ENCODE data around the gene CSTPP1. TPM values are rescaled to one million over a fixed set of nuclear protein-coding genes. Genes with fewer than 3 reads are reported as not detected.

CSTPP1 gene
- total and polyA plus RNA-seq, 2 of the 8 experiments (the other 6 are each of a cell fraction or from before 2014, with no cell fraction given), result 24.2 to 28.7 TPM

- no peak overlapping the region for H3K4ac ChIP-seq (replicated peaks; ENCODE audit: insufficient read length, low read depth, low read length)
- H3K4me2 ChIP-seq (ENCODE audit: insufficient read depth in 1 of 2, low read depth in 2 of 2, low read length in 2 of 2), result no peak overlapping the region
- no peak overlapping the region for H3K4me3 ChIP-seq (ENCODE audit: extremely low read depth in 1 of 4, insufficient read depth in 2 of 4, low read depth in 3 of 4, low read length in 4 of 4)
- H2AK5ac ChIP-seq (ENCODE audit: low read depth, low read length), result no peak overlapping the region
- no peak overlapping the region for H3K23ac ChIP-seq (ENCODE audit: insufficient read length)
- no peak overlapping the region for H3K27ac ChIP-seq (ENCODE audit: low read depth, low read length)
- no peak overlapping the region for H3K14ac ChIP-seq (ENCODE audit: insufficient read length)
- H3K79me2 ChIP-seq (ENCODE audit: control insufficient read depth in 1 of 2, insufficient read depth in 2 of 2, low read length in 2 of 2), result no peaks in the 10 kb centered on the region
- no peak overlapping the region for H3K9ac ChIP-seq (replicated peaks in 1 of 4; ENCODE audit: extremely low read depth in 1 of 4, low read depth in 3 of 4, low read length in 3 of 4)
- FAIRE-seq (no peak), DNase-seq (ENCODE audit: low read depth in 1 of 2, low spot score in 2 of 2) (no peak)
- no peaks in the 10 kb centered on the region for H3K4me1 ChIP-seq (replicated peaks in 1 of 4; ENCODE audit: control insufficient read depth in 3 of 4, insufficient read depth in 4 of 4, low read length in 3 of 4)
- no peak overlapping the region for H2BK15ac ChIP-seq (ENCODE audit: low read length)
- H4K91ac ChIP-seq (replicated peaks; ENCODE audit: insufficient read length, low read length), result no peak overlapping the region
- no peak overlapping the region for H2BK5ac ChIP-seq (ENCODE audit: low read depth, low read length)
- H2BK20ac ChIP-seq (ENCODE audit: low read length), result no peak overlapping the region
- H3K23me2 ChIP-seq (ENCODE audit: low read depth, low read length), result no peaks in the 10 kb centered on the region
- 95% methylated on average over 2 of the region's 2 CpGs; no CpG with 5 or more reads in 1 of the 2 experiments for WGBS, 2 experiments (ENCODE audit: extremely low coverage in 1 of 2, insufficient coverage in 1 of 2, insufficient read length in 1 of 2, insufficient replicate concordance in 2 of 2, low coverage in 1 of 2, low lambda C conversion rate in 2 of 2, missing lambda C conversion rate in 1 of 2)
- no peaks in the 10 kb centered on the region for H3K36me3 ChIP-seq (ENCODE audit: control insufficient read depth in 2 of 4, insufficient read depth in 4 of 4, low read length in 3 of 4)
- no peaks in the 10 kb centered on the region for H3K9me3 ChIP-seq (ENCODE audit: insufficient read depth in 2 of 2, low read depth in 1 of 2, low read length in 1 of 2)
- no peak overlapping the region for H3K56ac ChIP-seq (replicated peaks; ENCODE audit: insufficient read length, low read depth, low read length)
- no peak overlapping the region for H3K18ac ChIP-seq (ENCODE audit: extremely low read depth, low read length)
- no peaks in the 10 kb centered on the region for H3K79me1 ChIP-seq (ENCODE audit: low read depth, low read length)
- TF ChIP-seq RAD21 (IDR thresholded peaks at IDR 0.05 in 1 of 2, conservative IDR thresholded peaks at IDR 0.05 in 1 of 2; ENCODE audit: low read depth in 2 of 2, low read length in 2 of 2) (peak in 1 of 2 experiments; percentile 15; a peak in 1 of 4 replicates), CEBPB (IDR thresholded peaks at IDR 0.05; ENCODE audit: low read depth, low read length) (no peak)
- ChIA-PET CTCF (ENCODE audit: partially characterized antibody) (interaction anchor here (0.8 to 2.0 kb wide), 7 partner anchors 10 to 186 kb away, joined by 3 to 7 read pairs (median 3); no protein-coding TSS in a partner anchor), POLR2A (ENCODE audit: partially characterized antibody) (no interaction called here)
- no peak overlapping the region for H2BK12ac ChIP-seq (ENCODE audit: low read depth, low read length)
- H4K5ac ChIP-seq (ENCODE audit: insufficient read length, low read depth, low read length), result no peak overlapping the region
- H4K8ac ChIP-seq (ENCODE audit: extremely low read depth, insufficient read depth, low read length), result no peak overlapping the region
- H3K27me3 ChIP-seq (replicated peaks in 1 of 4; ENCODE audit: control insufficient read depth in 3 of 4, extremely low read depth in 1 of 4, insufficient read depth in 3 of 4, low read length in 3 of 4), result no peaks in the 10 kb centered on the region
- H2AFZ ChIP-seq (ENCODE audit: low read length), result no peak overlapping the region
- no peak overlapping the region for H2BK120ac ChIP-seq (replicated peaks; ENCODE audit: low read depth, low read length)
- no peaks in the 10 kb centered on the region for H4K20me1 ChIP-seq (replicated peaks in 1 of 2; ENCODE audit: control insufficient read depth in 1 of 2, insufficient read depth in 2 of 2, low read length in 2 of 2)
Measured at GRCh38 chr11:46966773-46967172, 30.2 kb downstream of the CSTPP1 start.
